Stomach (tissue), 9 donors: Measurements from ENCODE around the gene PSD. TPM values are rescaled to one million over a fixed set of nuclear protein-coding genes. Genes with fewer than 3 reads are reported as not detected.

Experiments
- DNase-seq, 2 donors: peaks; one replicate each; pipeline versions ENCODE4 v3.0.0 to v3.0.0-alpha.2; 2013 to 2019
- H3K27ac ChIP-seq, 5 donors: fragments of 200-600 bp in 4 of 5; sonication (generic) in 4 of 5; one replicate each; pipeline ENCODE4 v1.5.1; 2013 to 2019; ENCODE audit warnings: mild to moderate bottlenecking in 1 of 5, moderate library complexity in 1 of 5
- H3K27me3 ChIP-seq, 3 donors: fragments of 200-600 bp; sonication (generic); one replicate each; pipeline ENCODE4 v1.5.1; 2017 to 2019; ENCODE audit warnings: mixed run types in 1 of 3
- H3K36me3 ChIP-seq, 4 donors: fragments of 200-600 bp; sonication (generic); 1 replicate in 3 of 4; 2 replicates in 1 of 4; pipeline ENCODE4 v1.5.1; 2016 to 2019
- H3K4me1 ChIP-seq, 4 donors: fragments of 200-600 bp; sonication (generic); one replicate each; pipeline ENCODE4 v1.5.1; 2016 to 2019
- H3K4me3 ChIP-seq, 4 donors: fragments of 200-600 bp; sonication (generic) in 3 of 4; one replicate each; pipeline ENCODE4 v1.5.1; 2016 to 2019; ENCODE audit warnings: mild to moderate bottlenecking in 1 of 4
- H3K9me3 ChIP-seq, 4 donors: fragments of 200-600 bp; sonication (generic); one replicate each; pipeline ENCODE4 v1.5.1; 2016 to 2019
- EP300 ChIP-seq: sonication (generic); formaldehyde crosslinking; IDR thresholded peaks from one replicate; pipeline ENCODE4 v1.6.1; 2017; ENCODE audit warnings: antibody characterized with exemption
- POLR2A ChIP-seq, 4 donors: fragments of 450-650 bp; IDR thresholded peaks; one replicate each; pipeline ENCODE4 v1.6.1; 2016; ENCODE audit warnings: antibody characterized with exemption in 4 of 4, control low read depth in 2 of 4, mild to moderate bottlenecking in 1 of 4, moderate library complexity in 1 of 4
- POLR2AphosphoS5 ChIP-seq, 3 donors: sonication (generic); formaldehyde crosslinking; IDR thresholded peaks; one replicate each; pipeline ENCODE4 v1.6.1; 2016; ENCODE audit warnings: antibody characterized with exemption in 3 of 3
- WGBS, 5 donors: extraction: QIAGEN DNeasy Blood & Tissue Kit in 3 of 5; methylation state at CpG; one replicate each; pipeline versions ENCODE4 v1.1.5 to v1.1.7; 2013 to 2018; 5-methylcytosine and 5-hydroxymethylcytosine counted together
- intact Hi-C: fragments of 100-400 bp; cut with DNase I; formaldehyde crosslinking; loops from one replicate; pipeline ENCODE4 v1.15.1; 2023; ENCODE audit warnings: low total_unique reads
- polyA plus RNA-seq, 3 donors: library from polyadenylated mRNA; stranded (reverse); fragments of 200-250 nt; gene quantifications; one replicate each; pipeline ENCODE4 v1.2.3, GENCODE V29; 2013
- total RNA-seq, 5 donors: library from RNA; depleted of rRNA; stranded (reverse); fragments of >200 nt; gene quantifications; one replicate each; pipeline versions ENCODE4 v1.1.0 to v1.2.3, GENCODE V29; 2014 to 2016
- TF ChIP-seq, protein P1 (sequence below), 7 experiments: fragments of 450-650 bp in 4 of 7; fragments of 200-600 bp in 3 of 7; sonication (generic) in 3 of 7; IDR thresholded peaks; one replicate each; pipeline ENCODE4 v1.5.1; 2016 to 2019; ENCODE audit warnings: antibody characterized with exemption in 7 of 7, control low read depth in 2 of 7, mild to moderate bottlenecking in 1 of 7
- donor health status: healthy with polysubstance abuse.
- donor health status: Bipolar disorder and iron deficiency.
- donor health status: healthy.

Gene PSD
- total and polyA plus RNA-seq, 8 donors = 2.2 to 74.7 (median 24.5) TPM

DNA sequence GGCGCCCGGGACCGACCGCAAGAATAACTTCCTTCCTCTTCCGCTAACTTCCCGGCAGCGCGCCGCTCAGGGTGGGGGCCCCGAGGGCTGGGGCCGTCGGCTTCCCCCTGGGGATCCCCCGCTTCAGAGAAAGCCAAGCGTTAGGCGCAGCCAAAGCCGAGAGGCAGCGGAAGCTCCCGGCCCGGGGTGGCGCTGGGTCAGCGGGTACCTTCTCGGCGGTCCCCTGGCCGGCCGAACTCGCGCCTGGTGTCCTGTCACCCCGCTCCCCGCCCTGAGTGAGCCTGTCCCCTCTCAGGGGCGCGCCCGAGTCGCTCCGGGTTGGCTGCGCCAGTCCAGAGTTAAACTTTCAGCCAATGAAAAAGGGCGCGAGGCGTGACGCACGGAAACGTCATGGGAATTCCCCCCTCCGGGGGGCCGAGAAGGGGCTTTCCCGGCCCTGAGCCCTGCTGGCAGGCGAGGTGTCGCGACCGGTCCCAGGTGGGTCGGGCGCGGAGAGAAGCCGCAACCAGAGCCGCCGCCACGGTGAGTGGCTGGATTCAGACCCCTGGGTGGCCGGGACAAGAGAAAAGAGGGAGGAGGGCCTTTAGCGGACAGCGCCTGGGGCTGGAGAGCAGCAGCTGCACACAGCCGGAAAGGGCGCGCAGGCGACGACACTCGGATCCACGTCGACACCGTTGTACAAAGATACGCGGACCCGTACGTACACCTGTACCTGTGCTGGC is 24.3 kb downstream of the PSD start:
- H3K4me3 ChIP-seq = peak overlapping the region; percentile 58 to 68 (median 62)
- peaks cover 28 to 52% (median 44%) of the 10 kb centered on the region in 4 donors for H3K4me1 ChIP-seq
- 0 to 1% (median 0%) methylated on average over 19 to 71 of the region's 71 CpGs for WGBS, 5 donors
- TF ChIP-seq, protein P1, sequence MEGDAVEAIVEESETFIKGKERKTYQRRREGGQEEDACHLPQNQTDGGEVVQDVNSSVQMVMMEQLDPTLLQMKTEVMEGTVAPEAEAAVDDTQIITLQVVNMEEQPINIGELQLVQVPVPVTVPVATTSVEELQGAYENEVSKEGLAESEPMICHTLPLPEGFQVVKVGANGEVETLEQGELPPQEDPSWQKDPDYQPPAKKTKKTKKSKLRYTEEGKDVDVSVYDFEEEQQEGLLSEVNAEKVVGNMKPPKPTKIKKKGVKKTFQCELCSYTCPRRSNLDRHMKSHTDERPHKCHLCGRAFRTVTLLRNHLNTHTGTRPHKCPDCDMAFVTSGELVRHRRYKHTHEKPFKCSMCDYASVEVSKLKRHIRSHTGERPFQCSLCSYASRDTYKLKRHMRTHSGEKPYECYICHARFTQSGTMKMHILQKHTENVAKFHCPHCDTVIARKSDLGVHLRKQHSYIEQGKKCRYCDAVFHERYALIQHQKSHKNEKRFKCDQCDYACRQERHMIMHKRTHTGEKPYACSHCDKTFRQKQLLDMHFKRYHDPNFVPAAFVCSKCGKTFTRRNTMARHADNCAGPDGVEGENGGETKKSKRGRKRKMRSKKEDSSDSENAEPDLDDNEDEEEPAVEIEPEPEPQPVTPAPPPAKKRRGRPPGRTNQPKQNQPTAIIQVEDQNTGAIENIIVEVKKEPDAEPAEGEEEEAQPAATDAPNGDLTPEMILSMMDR (IDR thresholded peaks at IDR 0.05) = peak in 3 of 7 experiments; percentile 5 to 94 (median 92)
- peak in 2 of 3 donors; percentile 89 to 93 for TF ChIP-seq POLR2AphosphoS5 (IDR thresholded peaks at IDR 0.05)
- TF ChIP-seq POLR2A (IDR thresholded peaks at IDR 0.05) = peak in 2 of 4 donors; percentile 49 to 62
- peak; percentile 59 for TF ChIP-seq EP300
- H3K27me3 ChIP-seq = no peaks in the 10 kb centered on the region
- DNase-seq = peak; percentile 96 to 97
- peak overlapping the region; percentile 96 to 99 (median 98) for H3K27ac ChIP-seq
- peaks cover 0 to 23% (median 21%) of the 10 kb centered on the region in 4 donors for H3K36me3 ChIP-seq
- intact Hi-C loops = no loop called here
- H3K9me3 ChIP-seq = no peaks in the 10 kb centered on the region

- Histone ChIP-seq H3K36me3 (peaks cover 0 to 21% (median 19%) of the 10 kb centered on the region in 4 donors), H3K9me3 (no peaks in the 10 kb centered on the region), H3K27ac (peak overlapping the region; percentile 96 to 99 (median 98)), H3K4me1 (peaks cover 22 to 45% (median 37%) of the 10 kb centered on the region in 4 donors), H3K27me3 (no peaks in the 10 kb centered on the region), H3K4me3 (peak overlapping the region; percentile 58 to 68 (median 62))
- TF ChIP-seq, protein P1 (IDR thresholded peaks at IDR 0.05) = peak in 3 of 7 experiments; percentile 93 to 97 (median 94)
- no peak for TF ChIP-seq EP300
- 27 to 33% (median 29%) methylated on average over 24 to 30 of the region's 30 CpGs for WGBS, 5 donors
- intact Hi-C loops = no loop called here
- no peak for DNase-seq
Observed at GRCh38 chr10:102393411-102394078, 25.0 kb downstream of the PSD start.

- no peak for DNase-seq
- Histone ChIP-seq H3K27me3 (no peaks in the 10 kb centered on the region), H3K9me3 (no peaks in the 10 kb centered on the region), H3K27ac (no peak overlapping the region), H3K4me3 (no peak overlapping the region), H3K4me1 (peaks cover 20 to 32% (median 26%) of the 10 kb centered on the region in 4 donors), H3K36me3 (peaks cover 0 to 9% (median 6%) of the 10 kb centered on the region in 4 donors)
- 85 to 91% (median 87%) methylated on average over 5 of the region's 5 CpGs for WGBS, 5 donors
- intact Hi-C loops = no loop called here
- TF ChIP-seq POLR2AphosphoS5 (IDR thresholded peaks at IDR 0.05) (no peak), EP300 (no peak), POLR2A (IDR thresholded peaks at IDR 0.05) (no peak)
- TF ChIP-seq, protein P1 (IDR thresholded peaks at IDR 0.05) = no peak
Observed at GRCh38 chr10:102392306-102392705, 26.3 kb downstream of the PSD start.

DNA sequence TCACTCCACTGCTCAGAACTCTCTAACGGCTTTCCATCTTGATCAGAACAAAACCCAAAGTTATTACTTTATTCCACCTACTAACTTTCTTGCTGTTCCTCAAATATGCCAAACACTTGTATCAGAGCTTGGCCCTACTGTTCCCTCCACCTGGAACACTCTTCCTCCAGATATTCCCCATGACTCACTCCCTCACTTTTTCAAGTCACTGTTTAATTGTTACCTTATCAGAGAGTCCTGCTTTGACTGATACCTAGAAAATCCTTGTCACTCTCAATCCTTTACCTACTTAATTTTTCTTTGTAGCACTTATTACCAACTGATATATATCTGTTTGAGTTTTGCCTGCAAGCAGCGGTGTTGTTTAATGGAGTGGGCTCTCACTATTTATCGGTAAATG is 28.7 kb downstream of the PSD start:
- DNase-seq = no peak
- intact Hi-C loops = no loop called here
- peaks cover 8 to 25% (median 12%) of the 10 kb centered on the region in 4 donors for H3K4me1 ChIP-seq
- 38 to 73% (median 57%) methylated on average over 3 of the region's 3 CpGs for WGBS, 5 donors
- no peaks in the 10 kb centered on the region for H3K27me3 ChIP-seq
- no peaks in the 10 kb centered on the region for H3K36me3 ChIP-seq
- no peaks in the 10 kb centered on the region for H3K9me3 ChIP-seq
- no peak overlapping the region for H3K4me3 ChIP-seq
- TF ChIP-seq POLR2AphosphoS5 (IDR thresholded peaks at IDR 0.05) (no peak), POLR2A (IDR thresholded peaks at IDR 0.05) (no peak), EP300 (no peak)
- TF ChIP-seq, protein P1 (IDR thresholded peaks at IDR 0.05) = no peak
- H3K27ac ChIP-seq = no peak overlapping the region
